ENCODE measurements around the gene MYLK4. TPM values are rescaled to one million over a fixed set of nuclear protein-coding genes. Genes with fewer than 3 reads are reported as not detected.

The MYLK4 gene
- total RNA-seq (2014; rRNA removed; shearing (Covaris generic)), result 0.34 and 0.39 TPM in 2 replicates

GRCh38 chr6:2750832-2751231 is at the start of gene MYLK4:
Gene MYLK4, minus strand, starts transcription at chr6:2750922. Its CDS starts 1,628 bp downstream, at chr6:2749294.
- no peak for DNase-seq (ENCODE audit: low read depth)

- no peak for DNase-seq (ENCODE audit: low read depth)
Measured at GRCh38 chr6:2799936-2800527, 49.3 kb upstream of the MYLK4 start.

- no peak for DNase-seq (ENCODE audit: low read depth)
Measured at GRCh38 chr6:2798586-2799134, 47.9 kb upstream of the MYLK4 start.

- no peak for DNase-seq (ENCODE audit: low read depth)
Measured at GRCh38 chr6:2797564-2798031, 46.9 kb upstream of the MYLK4 start.

- no peak for DNase-seq (ENCODE audit: low read depth)
Measured at GRCh38 chr6:2796861-2797260, 46.1 kb upstream of the MYLK4 start.

- no peak for DNase-seq (ENCODE audit: low read depth)
Measured at GRCh38 chr6:2795956-2796355, 45.2 kb upstream of the MYLK4 start.

- no peak for DNase-seq (ENCODE audit: low read depth)
Measured at GRCh38 chr6:2795162-2795561, 44.4 kb upstream of the MYLK4 start.

GRCh38 chr6:2794171-2794730 is 43.5 kb upstream of the MYLK4 start:
- DNase-seq (ENCODE audit: low read depth), result no peak

GRCh38 chr6:2793534-2794151 is 42.9 kb upstream of the MYLK4 start:
- DNase-seq (ENCODE audit: low read depth), result no peak

- DNase-seq (ENCODE audit: low read depth), result peak; percentile 38
Measured at GRCh38 chr6:2792330-2793110, 41.8 kb upstream of the MYLK4 start.

- DNase-seq (ENCODE audit: low read depth), result no peak
Measured at GRCh38 chr6:2791450-2791974, 40.8 kb upstream of the MYLK4 start.

- DNase-seq (ENCODE audit: low read depth), result peak; percentile 71
Measured at GRCh38 chr6:2790588-2791449, 40.1 kb upstream of the MYLK4 start.

- no peak for DNase-seq (ENCODE audit: low read depth)
Measured at GRCh38 chr6:2786269-2786668, 35.5 kb upstream of the MYLK4 start.

- no peak for DNase-seq (ENCODE audit: low read depth)
Measured at GRCh38 chr6:2784930-2785329, 34.2 kb upstream of the MYLK4 start.

GRCh38 chr6:2784061-2784460 is 33.3 kb upstream of the MYLK4 start:
- DNase-seq (ENCODE audit: low read depth), result no peak

GRCh38 chr6:2783188-2783963 is 32.7 kb upstream of the MYLK4 start:
- no peak for DNase-seq (ENCODE audit: low read depth)

GRCh38 chr6:2782825-2783187 is 32.1 kb upstream of the MYLK4 start:
- DNase-seq (ENCODE audit: low read depth), result no peak

GRCh38 chr6:2782356-2782708 is 31.6 kb upstream of the MYLK4 start:
- no peak for DNase-seq (ENCODE audit: low read depth)

GRCh38 chr6:2781685-2782355 is 31.1 kb upstream of the MYLK4 start:
- DNase-seq (ENCODE audit: low read depth), result no peak

All from Daoy (cell line).